RKO (cell line): Measurements from ENCODE around the gene RAD21L1.

Experiments used
- DNase-seq: peaks from one replicate; pipeline ENCODE4 v3.0.0-alpha.2; 2016; ENCODE audit warnings: low spot score

RAD21L1 gene

GRCh38 chr20:1225783-1226654 is at the start of gene RAD21L1:
TSS of gene RAD21L1 (plus strand) at chr20:1226044. CDS start at chr20:1228454, 2,410 bp downstream.
- peak; percentile 24 for DNase-seq

- DNase-seq = peak; percentile 42
Observed at GRCh38 chr20:1177680-1178079, 48.2 kb upstream of the RAD21L1 start.

- no peak for DNase-seq
Observed at GRCh38 chr20:1178103-1178502, 47.7 kb upstream of the RAD21L1 start.

GRCh38 chr20:1178623-1179022 is 47.2 kb upstream of the RAD21L1 start:
- no peak for DNase-seq

- no peak for DNase-seq
Observed at GRCh38 chr20:1180949-1181348, 44.9 kb upstream of the RAD21L1 start.

- DNase-seq = no peak
Observed at GRCh38 chr20:1182106-1182505, 43.7 kb upstream of the RAD21L1 start.

GRCh38 chr20:1183153-1183552 is 42.7 kb upstream of the RAD21L1 start:
- DNase-seq = no peak

GRCh38 chr20:1184260-1184637 is 41.6 kb upstream of the RAD21L1 start:
- no peak for DNase-seq

- peak; percentile 25 for DNase-seq
Observed at GRCh38 chr20:1184638-1185315, 41.1 kb upstream of the RAD21L1 start, which contains the start of gene TMEM74B. TSS of gene TMEM74B (minus strand) at chr20:1184981. CDS start at chr20:1183801, 1,180 bp downstream.

GRCh38 chr20:1185316-1185741 is 40.5 kb upstream of the RAD21L1 start:
- peak; percentile 30 for DNase-seq

GRCh38 chr20:1185790-1186334 is 40.0 kb upstream of the RAD21L1 start:
- peak; percentile 85 for DNase-seq

GRCh38 chr20:1186367-1186991 is 39.4 kb upstream of the RAD21L1 start:
- DNase-seq = no peak

GRCh38 chr20:1187605-1188171 is 38.2 kb upstream of the RAD21L1 start:
- peak; percentile 24 for DNase-seq

- no peak for DNase-seq
Observed at GRCh38 chr20:1188347-1188746, 37.5 kb upstream of the RAD21L1 start.

GRCh38 chr20:1189827-1190226 is 36.0 kb upstream of the RAD21L1 start:
- DNase-seq = no peak

- DNase-seq = no peak
Observed at GRCh38 chr20:1190847-1191246, 35.0 kb upstream of the RAD21L1 start.

GRCh38 chr20:1191299-1191698 is 34.5 kb upstream of the RAD21L1 start:
- DNase-seq = no peak

- DNase-seq = no peak
Observed at GRCh38 chr20:1195226-1195625, 30.6 kb upstream of the RAD21L1 start.

- DNase-seq = no peak
Observed at GRCh38 chr20:1196634-1197033, 29.2 kb upstream of the RAD21L1 start.

GRCh38 chr20:1197801-1198200 is 28.0 kb upstream of the RAD21L1 start:
- no peak for DNase-seq

- DNase-seq = no peak
Observed at GRCh38 chr20:1198751-1199150, 27.1 kb upstream of the RAD21L1 start.
